GM21576 (cell line): Measurements from ENCODE around the gene TMEM266.
A peak's percentile ranks its signal among the peaks of the same experiment; 100 is the strongest.
"Not testable (repeated sequence)": the region's sequence is repeated elsewhere in the genome, so short reads cannot be mapped to it uniquely, and the experiment has no call there.

Source experiments
- ATAC-seq: cut with Tn5 transposase; IDR thresholded peaks from one replicate; pipeline ENCODE4 v1.9.1; 2021; ENCODE audit warnings: mild to moderate bottlenecking, moderate library complexity; ENCODE audit not compliant: unreplicated experiment

TMEM266 gene, protein sequence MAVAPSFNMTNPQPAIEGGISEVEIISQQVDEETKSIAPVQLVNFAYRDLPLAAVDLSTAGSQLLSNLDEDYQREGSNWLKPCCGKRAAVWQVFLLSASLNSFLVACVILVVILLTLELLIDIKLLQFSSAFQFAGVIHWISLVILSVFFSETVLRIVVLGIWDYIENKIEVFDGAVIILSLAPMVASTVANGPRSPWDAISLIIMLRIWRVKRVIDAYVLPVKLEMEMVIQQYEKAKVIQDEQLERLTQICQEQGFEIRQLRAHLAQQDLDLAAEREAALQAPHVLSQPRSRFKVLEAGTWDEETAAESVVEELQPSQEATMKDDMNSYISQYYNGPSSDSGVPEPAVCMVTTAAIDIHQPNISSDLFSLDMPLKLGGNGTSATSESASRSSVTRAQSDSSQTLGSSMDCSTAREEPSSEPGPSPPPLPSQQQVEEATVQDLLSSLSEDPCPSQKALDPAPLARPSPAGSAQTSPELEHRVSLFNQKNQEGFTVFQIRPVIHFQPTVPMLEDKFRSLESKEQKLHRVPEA

DNA sequence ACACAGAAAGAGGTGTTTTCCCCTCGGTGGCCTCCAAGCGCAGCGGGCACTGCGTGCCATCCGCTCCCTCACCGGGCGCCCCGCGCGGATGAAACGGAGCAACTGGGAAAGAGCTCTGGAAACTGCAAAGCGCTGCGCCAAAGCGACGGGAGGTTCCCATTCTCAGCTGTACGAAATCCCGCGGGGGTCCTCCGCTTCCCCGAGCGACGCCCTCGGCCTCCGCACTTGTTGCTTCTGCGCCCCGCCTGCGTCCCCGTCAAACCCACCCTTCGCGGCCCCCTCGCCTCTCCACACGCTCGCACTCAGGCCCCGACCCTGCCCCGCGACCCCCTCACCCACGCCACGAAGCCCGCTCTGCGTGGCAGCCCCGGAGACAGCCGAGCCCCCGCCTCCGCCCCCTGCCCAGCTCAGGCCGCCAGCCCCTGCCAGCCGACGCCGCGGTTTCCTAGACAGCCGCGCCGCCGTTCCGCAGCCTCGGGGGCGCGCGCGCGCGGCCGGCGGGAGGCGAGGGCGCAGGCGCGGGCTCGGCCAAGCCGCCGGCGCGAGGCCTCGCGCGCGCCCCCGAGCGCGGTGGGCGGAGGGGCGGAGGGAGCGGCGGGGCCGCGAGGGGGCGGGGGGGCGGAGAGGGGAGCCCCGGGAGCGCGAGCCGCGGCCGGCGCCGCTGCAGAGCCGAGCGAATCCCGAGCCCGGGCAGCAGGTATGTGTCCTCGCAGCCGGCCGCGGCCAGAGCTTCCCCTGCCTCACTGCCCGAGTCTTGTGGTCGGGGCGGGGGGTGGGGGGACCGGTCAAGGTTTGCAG, at the start of gene TMEM266:
TMEM266 (plus strand) TSS at position 666 of the 798 bp plus-strand sequence. CDS start 74,279 bp downstream, outside the sequence.
- no peak for ATAC-seq

DNA sequence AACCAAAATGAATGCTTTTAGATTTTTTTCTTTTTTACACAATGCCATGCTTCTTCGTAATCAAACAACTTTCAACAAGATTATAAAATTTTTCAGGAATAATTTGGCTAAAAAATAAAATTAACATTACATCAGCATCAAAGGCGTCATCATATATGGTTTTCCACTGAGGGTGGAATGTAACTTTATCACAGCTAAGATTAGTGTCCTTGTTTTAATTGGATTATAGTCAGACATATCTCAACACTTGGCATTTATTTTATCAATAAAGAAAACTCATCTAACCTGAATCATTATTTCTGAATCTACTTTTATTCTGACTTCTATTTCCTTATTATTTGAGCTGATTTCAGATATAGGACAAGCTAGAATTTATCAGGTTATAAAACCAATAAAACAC, 49.2 kb upstream of the TMEM266 start:
- ATAC-seq = no peak

DNA sequence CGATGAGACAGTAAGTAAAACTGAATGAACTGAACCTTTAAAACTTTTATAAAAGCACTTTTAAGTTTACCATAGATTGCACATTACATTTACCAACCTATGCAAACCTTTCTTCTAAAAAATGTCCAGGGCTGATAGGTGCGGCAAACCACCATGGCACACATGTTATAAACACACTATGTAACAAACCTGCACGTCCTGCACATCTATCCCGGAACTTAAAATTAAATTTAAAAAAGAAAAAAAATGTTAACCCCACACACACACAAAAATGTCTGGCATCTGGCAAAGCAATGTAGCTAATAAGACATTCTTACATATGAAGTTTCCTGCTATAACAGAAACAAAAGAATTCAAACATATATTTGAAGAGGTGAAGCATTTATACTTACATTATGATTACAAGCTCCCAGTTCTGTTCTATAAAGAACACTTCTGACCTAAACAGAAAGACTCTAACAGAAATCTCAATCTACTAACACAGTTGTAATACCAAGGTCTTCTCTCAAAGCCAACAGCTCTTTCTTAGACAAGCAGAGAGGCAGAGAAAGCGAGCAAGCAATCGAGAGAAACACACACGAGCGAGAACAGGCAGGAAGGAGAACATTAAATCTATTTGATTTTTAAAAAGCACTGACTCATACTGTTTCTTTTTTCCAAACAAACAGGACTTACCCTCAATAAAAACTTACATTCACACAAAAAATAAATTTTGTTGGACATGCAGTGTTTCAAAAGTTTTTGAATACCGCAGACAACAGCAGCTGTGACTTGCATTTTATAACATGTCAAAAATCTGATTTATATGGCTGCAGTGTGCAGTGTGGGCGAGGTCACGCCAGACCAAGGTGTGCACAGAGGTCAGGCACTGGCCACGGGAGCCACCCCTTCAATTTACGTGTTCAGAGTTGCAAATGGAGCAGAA, 47.9 kb upstream of the TMEM266 start, which contains the start of gene NRG4:
NRG4 (minus strand) TSS at position 798 of the 925 bp plus-strand sequence. CDS start 1,194 bp downstream, outside the sequence.
- ATAC-seq = no peak

DNA sequence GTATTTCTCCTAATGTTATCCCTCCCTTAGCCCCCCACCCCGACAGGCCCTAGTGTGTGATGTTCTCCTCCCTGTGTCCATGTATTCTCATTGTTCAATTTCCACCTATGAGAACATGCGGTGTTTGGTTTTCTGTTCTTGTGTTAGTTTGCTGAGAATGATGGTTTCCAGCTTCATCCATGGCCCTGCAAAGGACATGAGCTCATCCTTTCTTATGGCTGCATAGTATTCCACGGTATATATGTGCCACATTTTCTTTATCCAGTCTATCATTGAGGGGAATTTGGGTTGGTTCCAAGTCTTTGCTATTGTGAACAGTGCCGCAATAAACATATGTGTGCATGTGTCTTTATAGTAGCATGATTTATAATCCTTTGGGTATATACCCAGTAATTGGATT, 46.3 kb upstream of the TMEM266 start:
- ATAC-seq = not testable (repeated sequence)

DNA sequence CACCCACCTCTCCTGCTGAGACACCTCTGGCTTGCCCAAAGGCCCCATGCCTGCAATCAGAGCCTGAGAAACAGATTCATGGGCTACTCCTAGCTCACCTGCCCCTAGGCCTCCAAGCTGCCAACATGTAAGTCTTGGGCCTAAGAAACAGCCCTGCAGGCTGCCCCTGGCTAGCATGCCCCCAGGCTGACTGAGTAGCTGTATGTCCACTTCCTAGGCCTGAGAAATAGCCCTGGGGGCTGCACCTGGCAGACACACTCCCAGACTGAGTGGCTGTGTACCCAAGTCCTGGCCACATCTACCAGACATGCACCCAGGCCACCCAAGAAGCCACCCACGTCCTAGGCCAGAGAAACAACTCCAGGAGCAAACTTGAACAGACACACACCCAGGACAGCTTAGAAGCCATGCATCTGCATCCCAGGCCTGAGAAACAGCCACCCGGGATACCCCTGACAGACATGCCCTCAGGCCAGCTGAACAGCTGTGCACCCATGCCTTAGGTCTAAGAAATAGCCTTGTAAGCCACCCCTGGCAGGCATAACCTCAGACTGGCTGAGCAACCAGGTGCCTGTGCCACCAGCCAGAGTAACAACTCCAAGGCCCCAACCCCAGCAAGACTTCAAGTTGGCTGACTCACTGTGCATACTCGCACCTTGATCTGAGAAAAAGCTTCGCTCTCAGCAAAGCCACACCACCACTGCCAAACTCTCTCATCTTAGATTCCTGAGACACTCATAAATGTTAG, 35.6 kb upstream of the TMEM266 start:
- ATAC-seq = no peak

DNA sequence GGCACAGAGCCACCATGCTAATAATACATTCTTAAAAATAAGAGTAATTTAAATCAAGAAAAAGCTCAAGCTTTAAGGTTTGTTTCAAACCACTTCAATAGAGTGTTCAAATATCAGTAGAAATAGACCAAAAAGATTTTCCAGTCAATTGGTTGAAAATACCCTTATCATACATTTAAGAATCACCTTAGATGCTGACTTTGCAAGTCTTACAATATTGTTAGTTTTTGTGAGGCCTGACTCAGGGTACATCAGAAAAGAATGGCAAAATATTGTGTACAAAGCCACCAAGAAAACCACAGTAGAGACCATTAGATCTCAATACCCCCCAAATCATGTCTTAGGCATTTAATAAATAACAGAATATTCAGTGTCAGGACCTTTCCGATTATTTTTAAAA, 27.7 kb upstream of the TMEM266 start:
- ATAC-seq = no peak

DNA sequence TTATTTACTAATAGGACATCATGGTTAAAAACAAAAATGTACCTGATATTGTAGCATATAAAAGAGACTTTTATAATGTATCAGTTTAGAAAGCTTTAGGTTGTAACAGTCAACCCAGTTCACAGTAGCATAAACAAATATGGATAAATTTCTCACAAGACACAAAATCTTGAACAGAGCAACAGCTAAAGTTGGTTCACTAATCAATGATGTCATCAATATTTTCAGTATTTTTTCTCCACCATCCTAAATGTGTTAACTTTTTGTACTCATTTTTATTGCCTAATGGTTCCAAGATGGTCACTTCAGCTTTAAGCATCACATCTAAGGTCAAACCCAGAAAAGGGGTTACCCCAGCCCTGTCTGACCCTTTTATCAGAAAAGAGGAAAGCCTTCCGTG, 26.3 kb upstream of the TMEM266 start:
- ATAC-seq = no peak

DNA sequence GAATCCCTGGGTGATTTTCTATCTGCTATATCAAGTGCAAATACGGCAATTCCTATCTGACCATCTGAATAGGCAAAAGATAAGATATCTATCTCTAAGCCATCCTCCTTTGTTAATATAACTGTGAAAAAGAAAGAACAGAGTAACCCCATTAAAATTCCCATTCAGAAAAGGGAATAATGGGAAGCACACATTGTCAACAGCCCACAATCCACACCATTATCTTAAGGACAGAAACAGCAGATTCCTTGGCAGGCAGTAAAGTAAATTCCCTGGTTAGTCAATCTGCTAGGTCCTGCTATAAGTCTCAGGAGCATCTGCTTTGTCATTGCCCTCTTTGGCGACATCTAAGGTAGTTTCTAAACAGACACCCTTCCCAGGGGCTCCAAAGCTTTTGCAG, 25.7 kb upstream of the TMEM266 start:
- ATAC-seq = no peak

DNA sequence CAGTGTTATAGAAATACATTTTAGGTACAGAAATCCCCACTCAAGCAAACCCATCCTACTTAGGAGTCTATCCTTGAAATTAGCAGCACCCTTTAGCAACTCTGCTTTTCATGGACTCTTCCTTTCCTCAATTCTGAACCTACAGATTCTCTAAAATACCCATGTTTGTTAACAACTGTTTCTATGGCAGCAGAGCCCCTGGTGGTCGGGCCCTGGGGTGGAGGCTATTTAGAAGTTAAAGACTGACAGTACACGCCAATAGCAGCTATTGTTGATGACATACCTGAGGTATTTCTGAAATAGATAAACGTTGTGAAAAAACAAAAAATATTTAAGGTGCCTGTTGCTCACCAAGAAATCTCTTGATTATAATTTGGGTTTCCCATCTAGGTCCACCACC, 24.2 kb upstream of the TMEM266 start:
- ATAC-seq = no peak

DNA sequence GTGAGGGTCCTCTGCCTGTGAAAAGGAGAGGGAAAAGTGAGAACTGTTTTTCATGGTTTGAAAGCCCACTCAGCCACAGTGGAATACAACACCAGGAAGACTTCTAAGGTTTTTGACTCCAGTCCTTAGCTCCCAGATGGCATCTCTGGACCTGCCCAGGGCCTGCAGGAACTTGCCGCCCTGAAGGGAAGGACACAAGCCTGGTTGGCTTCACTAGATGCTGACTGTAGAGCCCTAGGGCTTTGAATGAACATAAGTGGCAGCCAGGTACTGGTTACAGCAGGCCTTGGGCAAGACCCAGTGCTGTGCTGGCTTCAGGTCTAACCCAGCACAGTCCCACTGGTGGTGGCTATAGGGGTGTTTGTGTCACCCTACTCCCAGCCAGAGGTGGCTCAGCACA, 21.3 kb upstream of the TMEM266 start:
- ATAC-seq = no peak

DNA sequence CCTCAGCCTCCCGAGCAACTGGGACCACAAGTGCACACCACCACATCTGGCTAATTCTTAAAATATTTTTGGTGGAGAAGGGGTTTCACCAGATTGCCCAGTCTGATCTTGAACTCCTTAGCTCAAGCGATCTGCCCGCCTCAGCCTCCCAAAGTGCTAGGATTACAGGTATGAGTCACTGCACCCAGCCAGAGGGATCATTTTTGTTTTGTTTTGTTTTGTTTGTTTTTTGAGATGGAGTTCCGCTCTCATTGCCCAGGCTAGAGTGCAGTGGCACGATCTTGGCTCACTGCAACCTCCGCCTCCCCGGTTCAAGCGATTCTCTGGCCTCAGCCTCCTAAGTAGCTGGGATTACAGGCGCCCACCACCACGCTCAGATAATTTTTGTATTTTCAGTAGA, 5.6 kb upstream of the TMEM266 start:
- ATAC-seq = not testable (repeated sequence)

DNA sequence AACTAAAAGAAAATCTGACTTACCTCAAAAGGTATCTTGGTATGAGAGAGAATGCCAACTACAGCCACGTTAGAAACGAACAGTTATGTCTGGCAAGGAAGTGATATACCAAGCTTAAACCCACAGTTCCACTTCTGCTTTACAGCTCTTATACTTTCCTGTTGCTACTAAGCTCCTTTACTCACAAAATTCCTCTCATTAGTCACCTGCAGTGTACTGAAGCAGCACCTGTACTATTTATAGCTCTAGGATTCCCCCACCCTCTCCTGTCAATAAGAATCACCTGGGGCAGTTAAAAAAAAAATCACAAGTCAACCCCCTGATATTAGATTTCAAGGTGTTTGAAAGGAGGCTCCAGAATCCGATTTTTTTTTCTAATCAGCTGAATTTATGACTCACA, 2.9 kb upstream of the TMEM266 start:
- ATAC-seq = peak; percentile 74

DNA sequence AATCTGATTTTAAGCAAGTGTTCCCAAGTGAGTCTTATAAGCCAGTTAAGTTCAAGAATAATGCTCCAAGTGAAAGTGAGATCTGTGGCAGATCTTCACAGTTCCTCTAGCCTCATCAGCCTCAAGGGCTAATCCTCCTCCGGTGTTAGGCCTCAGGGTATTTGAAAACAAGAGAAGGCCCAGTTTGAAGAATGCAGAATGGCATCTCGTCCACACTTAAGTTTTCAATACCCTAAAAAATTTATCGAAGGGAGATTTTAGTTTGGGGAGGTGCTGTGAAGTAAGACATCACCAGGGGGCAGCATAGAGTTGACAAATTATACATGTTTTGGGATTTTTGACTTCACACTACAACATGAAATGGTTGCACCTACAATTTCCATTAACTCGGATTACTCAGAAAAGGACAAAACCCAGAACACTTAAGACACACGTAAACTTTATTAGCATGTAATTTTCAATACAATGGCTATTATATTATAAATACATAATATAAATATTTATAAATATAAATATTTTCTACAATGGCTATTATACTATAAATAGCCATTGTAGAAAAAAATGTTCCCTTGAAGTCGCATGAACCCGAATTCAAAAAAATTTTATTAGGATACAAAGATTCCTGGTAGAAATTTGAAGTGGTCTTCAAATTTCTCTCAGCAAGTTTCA, 2.3 kb upstream of the TMEM266 start:
- ATAC-seq = peak; percentile 25

DNA sequence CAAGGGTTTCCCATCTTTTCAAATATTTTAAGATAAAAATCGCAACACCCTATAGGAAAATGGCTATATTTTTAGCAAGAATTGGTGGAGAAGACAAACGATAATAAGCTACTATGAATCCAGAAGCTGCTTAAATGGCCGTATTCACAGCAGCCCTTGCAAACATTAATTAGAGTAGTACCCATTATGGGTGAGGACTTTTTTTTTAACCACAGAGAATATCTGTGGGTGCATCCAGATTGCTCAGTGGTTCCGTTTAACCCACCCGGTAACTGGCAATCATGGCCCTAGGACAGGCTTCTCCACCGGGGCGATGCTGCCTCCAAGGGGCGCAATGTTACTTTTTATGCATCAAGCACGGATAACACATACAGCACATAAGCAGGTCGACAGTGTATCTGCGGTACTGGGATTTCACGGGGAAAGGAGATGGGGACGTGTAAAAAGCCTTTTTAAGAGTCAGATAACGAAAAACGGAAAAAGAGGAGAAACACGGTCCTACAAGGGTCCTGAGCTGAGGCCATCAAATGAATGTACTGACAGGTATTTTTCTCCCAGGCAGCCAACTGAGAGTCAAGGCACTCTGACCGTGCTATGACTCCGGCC, 968 bp upstream of the TMEM266 start:
- no peak for ATAC-seq

DNA sequence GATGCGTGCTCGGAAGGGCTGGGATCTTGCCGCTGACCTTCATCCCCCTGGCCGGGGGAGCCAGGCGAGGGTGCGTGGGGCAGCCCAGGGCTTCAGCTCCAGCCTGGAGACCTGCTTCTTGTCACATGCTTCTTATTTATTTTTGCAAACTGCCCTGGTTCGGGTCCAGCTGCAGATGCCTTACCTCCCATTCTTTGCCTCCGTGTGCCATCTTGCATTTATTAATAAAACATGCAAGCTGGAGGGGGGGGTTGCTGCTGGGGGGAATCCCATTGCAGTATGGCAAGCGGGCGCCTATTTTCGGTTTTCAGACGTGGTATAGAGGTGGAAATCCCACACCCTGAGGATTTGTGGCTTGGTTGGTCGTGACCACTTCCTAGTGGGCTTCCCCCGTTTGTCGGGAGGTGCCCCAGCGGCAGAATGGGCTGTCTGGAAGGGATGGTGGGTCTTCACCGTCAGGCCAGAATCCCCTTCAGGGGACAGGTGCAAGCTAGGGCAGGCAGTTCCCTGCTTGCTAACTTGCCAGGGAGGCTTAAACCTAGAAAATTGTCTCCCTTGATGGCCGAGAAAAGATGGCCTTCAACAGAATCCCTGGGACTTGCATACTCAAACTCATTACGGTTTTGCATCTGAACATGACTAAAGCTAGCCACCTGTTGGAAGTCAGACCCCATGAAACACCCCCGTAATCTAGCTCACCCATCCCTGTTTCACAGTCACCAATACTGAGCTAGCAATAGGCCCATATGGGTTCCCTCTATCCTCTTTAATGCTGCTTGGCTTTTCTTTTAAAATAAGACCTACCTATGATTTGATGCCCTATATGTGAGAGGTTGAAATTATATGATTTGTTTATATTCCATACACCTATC, 569 bp downstream of the TMEM266 start:
- no peak for ATAC-seq

DNA sequence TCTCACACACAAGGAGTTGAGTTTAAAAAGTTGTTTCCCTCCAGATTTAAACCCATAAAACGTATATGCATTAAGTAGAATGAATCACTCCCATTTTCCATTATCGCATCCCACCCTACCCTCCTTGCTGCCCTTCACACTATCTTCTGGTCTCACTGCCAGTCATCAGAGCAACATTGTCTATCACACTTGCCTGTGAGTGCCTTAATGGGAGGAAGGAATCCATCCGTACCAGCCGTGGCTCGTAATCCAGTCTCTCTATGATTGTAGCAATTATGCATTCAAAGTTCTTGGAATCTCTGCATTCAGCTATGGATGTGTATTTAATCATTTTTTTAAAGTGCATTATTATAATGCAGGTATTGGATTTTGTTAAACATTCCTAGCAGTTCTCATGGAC, 1.9 kb downstream of the TMEM266 start:
- no peak for ATAC-seq

DNA sequence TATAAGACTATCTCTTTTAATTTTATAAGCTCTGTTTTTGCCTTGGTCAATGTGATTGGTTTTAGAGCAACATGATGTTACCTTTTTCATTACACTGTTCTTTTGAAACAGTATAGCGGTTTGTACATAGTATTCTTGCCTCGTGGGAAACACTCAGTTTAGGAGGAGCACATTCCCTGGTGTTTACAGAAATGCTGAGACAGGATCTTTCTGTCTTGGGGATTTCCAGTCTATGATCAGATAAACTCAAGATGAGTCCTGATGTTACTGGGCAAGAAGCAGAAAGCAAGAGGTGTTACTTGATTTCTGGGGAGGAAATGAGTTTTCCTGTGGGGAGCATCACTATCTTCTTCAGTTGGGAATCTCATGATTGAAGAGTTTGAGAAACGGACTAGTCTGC, 2.5 kb downstream of the TMEM266 start:
- no peak for ATAC-seq

DNA sequence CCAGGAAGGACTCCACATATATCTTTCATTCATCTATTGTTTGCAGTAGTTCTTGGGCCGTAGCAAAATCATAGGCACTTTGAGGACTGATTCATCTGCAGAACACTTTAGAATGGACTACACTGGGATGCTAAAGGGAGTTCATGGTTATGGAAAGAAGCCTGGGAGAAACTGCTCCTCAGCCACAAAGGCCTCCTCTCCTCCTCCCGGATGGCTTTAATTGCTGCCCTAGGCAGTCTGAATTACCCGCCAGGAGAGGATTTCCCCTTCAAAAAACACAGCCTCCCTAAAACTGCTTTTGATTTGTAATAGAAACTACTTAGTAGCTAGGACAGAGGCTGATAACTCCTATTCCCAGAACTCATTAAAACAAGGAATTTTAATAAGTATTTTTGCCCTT, 4.6 kb downstream of the TMEM266 start:
- no peak for ATAC-seq
